DND-41 (cell line): ENCODE data around the gene PLA2G15.

ENCODE experiments used
- ATAC-seq: fragments of 200-7000 bp; cut with Tn5 transposase; 3 replicates; pipeline ENCODE4 v1.9.1; 2021; ENCODE audit warnings: low read depth; ENCODE audit not compliant: insufficient read depth
- DNase-seq: peaks from one replicate; pipeline ENCODE4 v3.0.0-alpha.2; 2020
- H2AFZ ChIP-seq: 2 replicates; pipeline ENCODE4 v1.6.0; 2012; ENCODE audit warnings: low read depth, low read length
- H3K27ac ChIP-seq: 2 replicates; pipeline ENCODE4 v1.5.1; 2012; ENCODE audit warnings: low read length, inconsistent platforms
- H3K27me3 ChIP-seq: fragments of 200-600 bp; sonication (generic); 2 replicates; pipeline ENCODE4 v1.6.0; 2012; ENCODE audit warnings: low read length, mild to moderate bottlenecking, inconsistent platforms; ENCODE audit not compliant: insufficient read depth, poor library complexity
- H3K36me3 ChIP-seq: 2 replicates; pipeline ENCODE4 v1.5.1; 2012; ENCODE audit warnings: low read length, inconsistent platforms; ENCODE audit not compliant: insufficient read depth
- H3K4me1 ChIP-seq: 2 replicates; pipeline ENCODE4 v1.5.1; 2012; ENCODE audit warnings: mild to moderate bottlenecking, low read length; ENCODE audit not compliant: insufficient read depth
- H3K4me2 ChIP-seq: 2 replicates; pipeline ENCODE4 v1.6.0; 2012; ENCODE audit warnings: mild to moderate bottlenecking, moderate library complexity, low read length, inconsistent platforms; ENCODE audit not compliant: insufficient read depth
- H3K4me3 ChIP-seq, 2 experiments: fragments of 200-600 bp in 1 of 2; shearing (Covaris generic) in 1 of 2; 2 replicates each; pipeline ENCODE4 v1.5.1; 2012 to 2016; ENCODE audit warnings: inconsistent platforms in 2 of 2, low read length in 2 of 2, mild to moderate bottlenecking in 2 of 2, low read depth in 1 of 2, moderate library complexity in 1 of 2
- H3K79me2 ChIP-seq: 2 replicates; pipeline ENCODE4 v1.6.0; 2012; ENCODE audit warnings: low read length, inconsistent platforms; ENCODE audit not compliant: insufficient read depth
- H3K9ac ChIP-seq: 2 replicates; pipeline ENCODE4 v1.6.0; 2012; ENCODE audit warnings: low read depth, mild to moderate bottlenecking, inconsistent platforms, low read length, moderate library complexity
- H3K9me3 ChIP-seq: 2 replicates; pipeline ENCODE4 v1.5.1; 2012; ENCODE audit warnings: low read length, moderate library complexity, mild to moderate bottlenecking, inconsistent platforms; ENCODE audit not compliant: insufficient read depth, severe bottlenecking
- H4K20me1 ChIP-seq: 2 replicates; pipeline ENCODE4 v1.6.0; 2012; ENCODE audit warnings: low read length; ENCODE audit not compliant: insufficient read depth
- EZH2 ChIP-seq: IDR thresholded peaks from 3 replicates; pipeline ENCODE4 v1.6.1; 2012; ENCODE audit warnings: borderline replicate concordance, low read depth, mild to moderate bottlenecking, moderate library complexity, low read length, inconsistent platforms; ENCODE audit not compliant: severe bottlenecking
- TF ChIP-seq, protein P1 (sequence below): IDR thresholded peaks from 2 replicates; pipeline ENCODE4 v1.5.1; 2012; ENCODE audit warnings: borderline replicate concordance, low read length, moderate library complexity, mild to moderate bottlenecking; ENCODE audit not compliant: poor library complexity, severe bottlenecking; ENCODE audit errors: extremely low read depth

Gene PLA2G15

GRCh38 chr16:68275611-68276191 is 30.5 kb downstream of the PLA2G15 start:
- peak overlapping the region; percentile 81 for H3K27ac ChIP-seq

DNA sequence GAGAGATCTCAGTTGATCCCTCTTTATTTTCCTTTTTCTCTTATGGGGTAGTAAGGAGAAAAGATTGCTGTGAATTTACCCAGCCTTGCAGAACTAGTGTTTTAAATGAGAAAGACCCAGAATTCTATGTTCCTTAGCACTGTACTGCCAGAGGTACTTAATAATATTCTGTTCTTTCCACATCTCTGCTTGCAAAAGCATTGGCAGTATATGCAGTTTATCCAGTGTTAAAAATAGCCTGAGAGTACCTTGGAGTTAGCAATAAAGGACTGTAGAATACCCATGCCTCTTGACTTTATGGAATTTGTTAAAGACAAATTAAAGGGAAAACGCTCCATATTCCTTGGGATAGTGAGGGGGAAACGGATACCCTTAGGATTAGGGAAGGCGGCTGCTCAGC is 31.1 kb downstream of the PLA2G15 start:
- Histone ChIP-seq H3K79me2 (peaks cover 83% of the 10 kb centered on the region), H2AFZ (no peak overlapping the region), H3K27me3 (no peaks in the 10 kb centered on the region), H3K36me3 (peaks cover 60% of the 10 kb centered on the region), H3K27ac (peak overlapping the region; percentile 81), H3K9me3 (no peaks in the 10 kb centered on the region), H3K9ac (peak overlapping the region; percentile 36), H3K4me3 (peak overlapping the region in 1 of 2 experiments; percentile 19; a peak in 2 of 4 replicates), H3K4me1 (peaks cover 57% of the 10 kb centered on the region), H3K4me2 (peak overlapping the region; percentile 48), H4K20me1 (peaks cover 43% of the 10 kb centered on the region)
- DNase-seq (no peak), ATAC-seq (no peak)
- TF ChIP-seq, protein P1, sequence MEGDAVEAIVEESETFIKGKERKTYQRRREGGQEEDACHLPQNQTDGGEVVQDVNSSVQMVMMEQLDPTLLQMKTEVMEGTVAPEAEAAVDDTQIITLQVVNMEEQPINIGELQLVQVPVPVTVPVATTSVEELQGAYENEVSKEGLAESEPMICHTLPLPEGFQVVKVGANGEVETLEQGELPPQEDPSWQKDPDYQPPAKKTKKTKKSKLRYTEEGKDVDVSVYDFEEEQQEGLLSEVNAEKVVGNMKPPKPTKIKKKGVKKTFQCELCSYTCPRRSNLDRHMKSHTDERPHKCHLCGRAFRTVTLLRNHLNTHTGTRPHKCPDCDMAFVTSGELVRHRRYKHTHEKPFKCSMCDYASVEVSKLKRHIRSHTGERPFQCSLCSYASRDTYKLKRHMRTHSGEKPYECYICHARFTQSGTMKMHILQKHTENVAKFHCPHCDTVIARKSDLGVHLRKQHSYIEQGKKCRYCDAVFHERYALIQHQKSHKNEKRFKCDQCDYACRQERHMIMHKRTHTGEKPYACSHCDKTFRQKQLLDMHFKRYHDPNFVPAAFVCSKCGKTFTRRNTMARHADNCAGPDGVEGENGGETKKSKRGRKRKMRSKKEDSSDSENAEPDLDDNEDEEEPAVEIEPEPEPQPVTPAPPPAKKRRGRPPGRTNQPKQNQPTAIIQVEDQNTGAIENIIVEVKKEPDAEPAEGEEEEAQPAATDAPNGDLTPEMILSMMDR, result no peak
- TF ChIP-seq EZH2, result no peak

More at GRCh38 chr16:68275611-68276191, 30.5 kb downstream of the PLA2G15 start:
- peak; percentile 94 for ATAC-seq
- Histone ChIP-seq H4K20me1 (peaks cover 47% of the 10 kb centered on the region), H3K9me3 (no peaks in the 10 kb centered on the region), H3K4me3 (peak overlapping the region in 1 of 2 experiments; percentile 19; a peak in 1 of 4 replicates), H3K4me1 (peaks cover 63% of the 10 kb centered on the region), H3K4me2 (peak overlapping the region; percentile 48), H3K9ac (peak overlapping the region; percentile 36), H3K79me2 (peaks cover 83% of the 10 kb centered on the region), H2AFZ (no peak overlapping the region), H3K27me3 (no peaks in the 10 kb centered on the region), H3K36me3 (peaks cover 61% of the 10 kb centered on the region)
- TF ChIP-seq, protein P1, result no peak
- no peak for TF ChIP-seq EZH2
- peak; percentile 86 for DNase-seq

- peaks cover 61% of the 10 kb centered on the region for H3K36me3 ChIP-seq
Observed at GRCh38 chr16:68279726-68280558, 34.8 kb downstream of the PLA2G15 start.

More at GRCh38 chr16:68279726-68280558, 34.8 kb downstream of the PLA2G15 start:
- H2AFZ ChIP-seq, result no peak overlapping the region
- H4K20me1 ChIP-seq, result peaks cover 20% of the 10 kb centered on the region
- no peak for DNase-seq
- peaks cover 82% of the 10 kb centered on the region for H3K79me2 ChIP-seq
- no peak overlapping the region for H3K4me2 ChIP-seq
- H3K27me3 ChIP-seq, result no peaks in the 10 kb centered on the region
- no peak overlapping the region for H3K27ac ChIP-seq
- no peak for ATAC-seq
- no peak overlapping the region for H3K4me3 ChIP-seq
- no peak for TF ChIP-seq EZH2
- H3K4me1 ChIP-seq, result peaks cover 40% of the 10 kb centered on the region
- no peaks in the 10 kb centered on the region for H3K9me3 ChIP-seq
- H3K9ac ChIP-seq, result no peak overlapping the region
